ENCODE results near the gene MED20. TPM values are rescaled to one million over a fixed set of nuclear protein-coding genes. Genes with fewer than 3 reads are reported as not detected.

MED20 gene
- total RNA-seq, 1 experiment from 2014 or later: 32.1 TPM

- peak; percentile 96 for DNase-seq (ENCODE audit: low read depth)
These were observed 20.5 kb upstream of the MED20 start, which contains the start of gene CCND3 for GRCh38 chr6:41941280-41942066. Gene CCND3 (minus strand): TSS chr6:41941808. CDS start chr6:41941649, 159 bp downstream.

- DNase-seq (ENCODE audit: low read depth): peak; percentile 66
These were observed 19.9 kb upstream of the MED20 start for GRCh38 chr6:41940759-41941279.

GRCh38 chr6:41939848-41940758, 19.2 kb upstream of the MED20 start:
- peak; percentile 31 for DNase-seq (ENCODE audit: low read depth)

GRCh38 chr6:41939176-41939847, 18.4 kb upstream of the MED20 start:
- DNase-seq (ENCODE audit: low read depth): peak; percentile 59

- no peak for DNase-seq (ENCODE audit: low read depth)
These were observed 17.7 kb upstream of the MED20 start for GRCh38 chr6:41938590-41939175.

- DNase-seq (ENCODE audit: low read depth): no peak
These were observed 17.1 kb upstream of the MED20 start for GRCh38 chr6:41937861-41938574.

GRCh38 chr6:41937472-41937860, 16.5 kb upstream of the MED20 start:
- no peak for DNase-seq (ENCODE audit: low read depth)

GRCh38 chr6:41936073-41936837, 15.3 kb upstream of the MED20 start:
- peak; percentile 84 for DNase-seq (ENCODE audit: low read depth)

- DNase-seq (ENCODE audit: low read depth): no peak
These were observed 14.7 kb upstream of the MED20 start for GRCh38 chr6:41935685-41936072.

GRCh38 chr6:41935193-41935574, 14.2 kb upstream of the MED20 start:
- DNase-seq (ENCODE audit: low read depth): no peak

GRCh38 chr6:41934278-41935192, 13.6 kb upstream of the MED20 start:
- DNase-seq (ENCODE audit: low read depth): no peak

- DNase-seq (ENCODE audit: low read depth): no peak
These were observed 11.4 kb upstream of the MED20 start for GRCh38 chr6:41932378-41932777.

- DNase-seq (ENCODE audit: low read depth): no peak
These were observed 10.9 kb upstream of the MED20 start for GRCh38 chr6:41931792-41932191.

GRCh38 chr6:41929924-41930323, 9.0 kb upstream of the MED20 start:
- DNase-seq (ENCODE audit: low read depth): no peak

GRCh38 chr6:41927253-41927652, 6.3 kb upstream of the MED20 start:
- no peak for DNase-seq (ENCODE audit: low read depth)

- no peak for DNase-seq (ENCODE audit: low read depth)
These were observed 1.2 kb upstream of the MED20 start for GRCh38 chr6:41922154-41922553.

GRCh38 chr6:41921712-41921998, 716 bp upstream of the MED20 start:
- DNase-seq (ENCODE audit: low read depth): no peak

GRCh38 chr6:41917528-41917927, 3.4 kb downstream of the MED20 start:
- peak; percentile 90 for DNase-seq (ENCODE audit: low read depth)

- DNase-seq (ENCODE audit: low read depth): no peak
These were observed 5.9 kb downstream of the MED20 start for GRCh38 chr6:41914869-41915530.
